ENCODE results near the gene NPR3. TPM values are rescaled to one million over a fixed set of nuclear protein-coding genes. Genes with fewer than 3 reads are reported as not detected.

The NPR3 gene
- total RNA-seq, 1 donor from 2014 or later = 81.0 TPM

DNA sequence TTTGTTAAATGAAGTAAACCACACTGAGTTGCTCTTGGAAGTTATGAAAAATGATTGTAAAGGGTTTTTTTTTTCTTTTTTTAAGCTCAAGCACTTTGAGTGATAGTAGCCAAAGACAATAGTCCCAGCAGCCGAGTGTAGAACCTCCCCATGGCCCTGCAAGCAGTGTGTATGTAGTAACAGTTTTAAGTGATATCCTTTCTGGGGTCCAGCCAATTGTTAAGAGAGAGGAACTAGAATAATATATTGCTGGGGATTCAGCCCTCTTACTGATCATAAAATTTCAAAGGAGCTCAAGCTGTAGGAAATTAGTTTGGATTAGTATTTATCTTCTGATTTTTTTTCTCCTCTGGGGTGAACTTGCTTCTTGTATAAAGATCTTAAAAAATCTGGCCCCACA is 43.2 kb downstream of the NPR3 start:
- Histone ChIP-seq H3K27me3 (ENCODE audit: low read depth) (no peaks in the 10 kb centered on the region), H3K36me3 (no peaks in the 10 kb centered on the region), H3K27ac (replicated peaks) (no peak overlapping the region), H3K9me3 (replicated peaks) (peaks cover 11% of the 10 kb centered on the region), H3K4me3 (no peak overlapping the region), H3K4me1 (peaks cover 8% of the 10 kb centered on the region)
- DNase-seq = no peak
- TF ChIP-seq CTCF (IDR thresholded peaks at IDR 0.05; ENCODE audit: borderline replicate concordance) = no peak
- intact Hi-C loops (cut with micrococcal nuclease) = no loop called here

GRCh38 chr5:32760091-32760509 is 49.0 kb downstream of the NPR3 start:
- DNase-seq = no peak
- Histone ChIP-seq H3K27ac (replicated peaks) (no peak overlapping the region), H3K36me3 (no peaks in the 10 kb centered on the region), H3K27me3 (ENCODE audit: low read depth) (no peaks in the 10 kb centered on the region), H3K9me3 (replicated peaks) (peaks cover 21% of the 10 kb centered on the region), H3K4me1 (no peaks in the 10 kb centered on the region), H3K4me3 (no peak overlapping the region)
- no peak for TF ChIP-seq CTCF (IDR thresholded peaks at IDR 0.05; ENCODE audit: borderline replicate concordance)
- intact Hi-C loops (cut with micrococcal nuclease) = no loop called here

- intact Hi-C loops (cut with micrococcal nuclease) = no loop called here
Observed at GRCh38 chr5:32765266-32765665, 54.1 kb downstream of the NPR3 start.

GRCh38 chr5:32767948-32768467 is 56.9 kb downstream of the NPR3 start:
- no peak for TF ChIP-seq CTCF (IDR thresholded peaks at IDR 0.05; ENCODE audit: borderline replicate concordance)
- Histone ChIP-seq H3K27me3 (ENCODE audit: low read depth) (no peaks in the 10 kb centered on the region), H3K4me1 (peaks cover 14% of the 10 kb centered on the region), H3K4me3 (no peak overlapping the region), H3K9me3 (replicated peaks) (peaks cover 2% of the 10 kb centered on the region), H3K36me3 (no peaks in the 10 kb centered on the region), H3K27ac (replicated peaks) (no peak overlapping the region)
- intact Hi-C loops (cut with micrococcal nuclease) = no loop called here
- no peak for DNase-seq

More at GRCh38 chr5:32765266-32765665, 54.1 kb downstream of the NPR3 start:
- Histone ChIP-seq H3K4me1 (no peaks in the 10 kb centered on the region), H3K36me3 (no peaks in the 10 kb centered on the region), H3K27ac (replicated peaks) (no peak overlapping the region), H3K27me3 (ENCODE audit: low read depth) (no peaks in the 10 kb centered on the region), H3K4me3 (no peak overlapping the region), H3K9me3 (replicated peaks) (peaks cover 4% of the 10 kb centered on the region)
- no peak for TF ChIP-seq CTCF (IDR thresholded peaks at IDR 0.05; ENCODE audit: borderline replicate concordance)
- DNase-seq = no peak

- intact Hi-C loops (cut with micrococcal nuclease) = no loop called here
- DNase-seq = no peak
- TF ChIP-seq CTCF (IDR thresholded peaks at IDR 0.05; ENCODE audit: borderline replicate concordance) = no peak
- H3K4me1 ChIP-seq = peaks cover 14% of the 10 kb centered on the region
- H3K27ac ChIP-seq (replicated peaks) = no peak overlapping the region
- H3K36me3 ChIP-seq = no peaks in the 10 kb centered on the region
- no peaks in the 10 kb centered on the region for H3K9me3 ChIP-seq (replicated peaks)
- no peak overlapping the region for H3K4me3 ChIP-seq
- H3K27me3 ChIP-seq (ENCODE audit: low read depth) = no peaks in the 10 kb centered on the region
Observed at GRCh38 chr5:32769711-32770110, 58.6 kb downstream of the NPR3 start.
